Measurements from ENCODE around the gene DMD.

DMD gene

GRCh38 chrX:31099536-31100090 is 2111.7 kb downstream of the DMD start:
- Histone ChIP-seq H3K9ac (ENCODE audit: insufficient read length) (no peak overlapping the region), H3K36me3 (ENCODE audit: insufficient read depth, low read length) (no peaks in the 10 kb centered on the region), H3K9me3 (ENCODE audit: low read depth, low read length) (no peaks in the 10 kb centered on the region), H3K4me3 (no peak overlapping the region), H3K27ac (no peak overlapping the region)
- TF ChIP-seq EZH2 (IDR thresholded peaks at IDR 0.05) (no peak), POLR2AphosphoS5 (IDR thresholded peaks at IDR 0.05; ENCODE audit: borderline replicate concordance, low read depth, low read length) (no peak), FOXP2 (optimal IDR thresholded peaks at IDR 0.05; ENCODE audit: control extremely low read depth, extremely low read length, insufficient read depth) (no peak)
- DNase-seq (ENCODE audit: low read depth, low spot score) = no peak

DNA sequence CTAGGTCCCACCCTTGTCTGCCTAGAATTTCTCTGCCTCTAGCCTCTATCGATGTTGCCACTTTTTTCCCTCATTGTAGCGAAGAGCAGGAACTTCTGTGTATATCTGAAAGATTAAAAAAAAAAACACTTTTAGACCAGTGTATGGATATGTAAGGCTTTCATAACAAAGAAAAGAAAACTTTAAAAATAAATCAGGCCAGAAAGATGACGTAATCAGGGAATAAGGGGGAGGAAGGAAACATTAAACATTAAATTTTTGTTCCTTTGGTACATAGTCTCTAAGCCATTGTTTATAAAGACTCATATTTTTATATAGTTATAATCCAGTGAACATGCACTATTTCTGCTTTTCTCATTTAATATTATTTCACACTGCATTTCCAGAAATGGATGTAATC is 2113.3 kb downstream of the DMD start:
- TF ChIP-seq EZH2 (IDR thresholded peaks at IDR 0.05) (no peak), POLR2AphosphoS5 (IDR thresholded peaks at IDR 0.05; ENCODE audit: borderline replicate concordance, low read depth, low read length) (no peak), FOXP2 (optimal IDR thresholded peaks at IDR 0.05; ENCODE audit: control extremely low read depth, extremely low read length, insufficient read depth) (no peak)
- DNase-seq (ENCODE audit: low read depth, low spot score) = no peak
- Histone ChIP-seq H3K4me3 (no peak overlapping the region), H3K36me3 (ENCODE audit: insufficient read depth, low read length) (no peaks in the 10 kb centered on the region), H3K27ac (no peak overlapping the region), H3K9ac (ENCODE audit: insufficient read length) (no peak overlapping the region), H3K9me3 (ENCODE audit: low read depth, low read length) (no peaks in the 10 kb centered on the region)

GRCh38 chrX:31093639-31093975 is 2117.7 kb downstream of the DMD start:
- H3K9me3 ChIP-seq (ENCODE audit: low read depth, low read length) = no peaks in the 10 kb centered on the region
- no peak for DNase-seq (ENCODE audit: low read depth, low spot score)
- no peak overlapping the region for H3K9ac ChIP-seq (ENCODE audit: insufficient read length)
- no peak overlapping the region for H3K4me3 ChIP-seq
- H3K27ac ChIP-seq = no peak overlapping the region
- H3K36me3 ChIP-seq (ENCODE audit: insufficient read depth, low read length) = no peaks in the 10 kb centered on the region
- TF ChIP-seq POLR2AphosphoS5 (IDR thresholded peaks at IDR 0.05; ENCODE audit: borderline replicate concordance, low read depth, low read length) (no peak), FOXP2 (optimal IDR thresholded peaks at IDR 0.05; ENCODE audit: control extremely low read depth, extremely low read length, insufficient read depth) (no peak), EZH2 (IDR thresholded peaks at IDR 0.05) (no peak)

- no peaks in the 10 kb centered on the region for H3K36me3 ChIP-seq (ENCODE audit: insufficient read depth, low read length)
- TF ChIP-seq POLR2AphosphoS5 (IDR thresholded peaks at IDR 0.05; ENCODE audit: borderline replicate concordance, low read depth, low read length) (no peak), EZH2 (IDR thresholded peaks at IDR 0.05) (no peak), FOXP2 (optimal IDR thresholded peaks at IDR 0.05; ENCODE audit: control extremely low read depth, extremely low read length, insufficient read depth) (no peak)
- no peak overlapping the region for H3K9ac ChIP-seq (ENCODE audit: insufficient read length)
- H3K9me3 ChIP-seq (ENCODE audit: low read depth, low read length) = no peaks in the 10 kb centered on the region
- no peak overlapping the region for H3K4me3 ChIP-seq
- no peak for DNase-seq (ENCODE audit: low read depth, low spot score)
- no peak overlapping the region for H3K27ac ChIP-seq
Measured at GRCh38 chrX:31092970-31093638, 2118.2 kb downstream of the DMD start.

GRCh38 chrX:31092476-31092875 is 2118.9 kb downstream of the DMD start:
- H3K27ac ChIP-seq = no peak overlapping the region
- no peak overlapping the region for H3K4me3 ChIP-seq
- H3K9ac ChIP-seq (ENCODE audit: insufficient read length) = no peak overlapping the region
- H3K9me3 ChIP-seq (ENCODE audit: low read depth, low read length) = no peaks in the 10 kb centered on the region
- no peak for DNase-seq (ENCODE audit: low read depth, low spot score)
- H3K36me3 ChIP-seq (ENCODE audit: insufficient read depth, low read length) = no peaks in the 10 kb centered on the region
- no peak for TF ChIP-seq FOXP2 (optimal IDR thresholded peaks at IDR 0.05; ENCODE audit: control extremely low read depth, extremely low read length, insufficient read depth)
- TF ChIP-seq EZH2 (IDR thresholded peaks at IDR 0.05) = no peak
- TF ChIP-seq POLR2AphosphoS5 (IDR thresholded peaks at IDR 0.05; ENCODE audit: borderline replicate concordance, low read depth, low read length) = no peak

DNA sequence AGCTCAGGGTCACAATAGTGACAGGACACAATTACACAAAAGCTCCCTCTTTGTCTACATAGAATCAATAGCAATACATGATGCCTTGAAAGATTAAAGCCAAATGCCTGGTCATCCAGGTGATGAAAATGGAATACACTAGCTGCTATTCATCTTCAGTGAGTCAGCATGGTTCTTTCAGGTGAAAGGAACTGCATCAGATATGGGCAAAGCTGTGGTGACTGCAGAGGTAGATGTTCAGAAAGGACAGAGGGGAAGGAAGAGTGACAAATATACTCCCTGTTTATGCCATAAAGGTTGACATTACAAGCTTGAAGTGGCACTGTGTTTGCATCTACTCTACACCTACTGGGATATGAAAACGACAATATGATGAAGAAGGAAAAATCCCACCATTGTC is 2119.5 kb downstream of the DMD start:
- H3K27ac ChIP-seq = no peak overlapping the region
- H3K36me3 ChIP-seq (ENCODE audit: insufficient read depth, low read length) = no peaks in the 10 kb centered on the region
- H3K9me3 ChIP-seq (ENCODE audit: low read depth, low read length) = no peaks in the 10 kb centered on the region
- TF ChIP-seq FOXP2 (optimal IDR thresholded peaks at IDR 0.05; ENCODE audit: control extremely low read depth, extremely low read length, insufficient read depth) (no peak), POLR2AphosphoS5 (IDR thresholded peaks at IDR 0.05; ENCODE audit: borderline replicate concordance, low read depth, low read length) (no peak), EZH2 (IDR thresholded peaks at IDR 0.05) (no peak)
- H3K9ac ChIP-seq (ENCODE audit: insufficient read length) = no peak overlapping the region
- DNase-seq (ENCODE audit: low read depth, low spot score) = no peak
- H3K4me3 ChIP-seq = no peak overlapping the region

- H3K9me3 ChIP-seq (ENCODE audit: low read depth, low read length) = no peaks in the 10 kb centered on the region
- H3K27ac ChIP-seq = no peak overlapping the region
- TF ChIP-seq POLR2AphosphoS5 (IDR thresholded peaks at IDR 0.05; ENCODE audit: borderline replicate concordance, low read depth, low read length) (no peak), EZH2 (IDR thresholded peaks at IDR 0.05) (no peak), FOXP2 (optimal IDR thresholded peaks at IDR 0.05; ENCODE audit: control extremely low read depth, extremely low read length, insufficient read depth) (no peak)
- DNase-seq (ENCODE audit: low read depth, low spot score) = no peak
- no peaks in the 10 kb centered on the region for H3K36me3 ChIP-seq (ENCODE audit: insufficient read depth, low read length)
- H3K9ac ChIP-seq (ENCODE audit: insufficient read length) = no peak overlapping the region
- no peak overlapping the region for H3K4me3 ChIP-seq
Measured at GRCh38 chrX:31074522-31074921, 2136.8 kb downstream of the DMD start.

DNA sequence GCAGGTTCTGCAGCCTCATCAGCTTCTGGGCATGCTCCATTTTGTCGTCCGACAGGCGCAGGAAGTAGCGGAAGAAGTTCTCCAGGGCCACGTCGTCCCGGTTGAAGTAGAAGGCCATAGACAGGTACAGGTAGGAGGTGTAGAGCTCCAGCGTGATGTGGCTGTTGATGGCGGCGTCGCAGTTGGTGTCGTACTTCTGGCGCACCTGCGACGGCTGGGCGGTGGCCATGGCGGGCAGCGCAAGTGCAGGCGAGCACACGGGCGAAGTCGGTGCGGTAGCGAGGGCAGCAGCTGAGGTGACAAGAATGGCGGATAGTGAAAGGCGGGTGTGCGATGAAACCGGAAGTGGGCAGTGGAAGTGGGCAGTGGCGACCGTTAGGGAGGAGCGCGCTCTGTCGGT is 2139.6 kb downstream of the DMD start, which contains the start of gene FTHL17:
TSS of gene FTHL17 (minus strand) at position 317 of the 400 bp plus-strand sequence. CDS start at position 229, 88 bp downstream.
- Histone ChIP-seq H3K4me3 (no peak within 1 kb of the TSS), H3K9ac (ENCODE audit: insufficient read length) (no peak within 1 kb of the TSS), H3K27ac (no peak within 1 kb of the TSS), H3K9me3 (ENCODE audit: low read depth, low read length) (no peaks in the 10 kb centered on the region), H3K36me3 (ENCODE audit: insufficient read depth, low read length) (no peaks in the 10 kb centered on the region)
- TF ChIP-seq EZH2 (IDR thresholded peaks at IDR 0.05) (no peak), POLR2AphosphoS5 (IDR thresholded peaks at IDR 0.05; ENCODE audit: borderline replicate concordance, low read depth, low read length) (no peak), FOXP2 (optimal IDR thresholded peaks at IDR 0.05; ENCODE audit: control extremely low read depth, extremely low read length, insufficient read depth) (no peak)
- DNase-seq (ENCODE audit: low read depth, low spot score) = no peak
